Gastrocnemius medialis (tissue), 4 donors: ENCODE data around the gene GSAP. TPM values are rescaled to one million over a fixed set of nuclear protein-coding genes. Genes with fewer than 3 reads are reported as not detected.

Experiments used
- ATAC-seq, 2 donors: fragments of 150-250 bp; one replicate each; pipeline ENCODE4 v1.9.1; 2016
- DNase-seq, 2 donors: peaks; one replicate each; pipeline ENCODE4 v3.0.0-alpha.2; 2019
- H3K27ac ChIP-seq, 4 donors: fragments of 200-600 bp; sonication (generic); 1 replicate in 1 of 4; 2 replicates in 3 of 4; pipeline ENCODE4 v1.5.1; 2016 to 2018; ENCODE audit warnings: mild to moderate bottlenecking in 2 of 4, moderate library complexity in 1 of 4
- H3K27me3 ChIP-seq, 3 donors: fragments of 200-600 bp; sonication (generic) in 2 of 3; 1 replicate in 1 of 3; 2 replicates in 2 of 3; pipeline versions ENCODE4 v1.5.1 to v1.6.0; 2016 to 2019; ENCODE audit warnings: mild to moderate bottlenecking in 1 of 3, moderate library complexity in 1 of 3
- H3K36me3 ChIP-seq, 2 donors: fragments of 200-600 bp; sonication (generic) in 1 of 2; one replicate each; pipeline ENCODE4 v1.5.1; 2017 to 2018
- H3K4me1 ChIP-seq, 2 donors: fragments of 200-600 bp; sonication (generic) in 1 of 2; one replicate each; pipeline ENCODE4 v1.5.1; 2016 to 2017; ENCODE audit warnings: mild to moderate bottlenecking in 2 of 2
- H3K4me3 ChIP-seq, 4 donors: fragments of 200-600 bp; sonication (generic) in 3 of 4; 1 replicate in 1 of 4; 2 replicates in 3 of 4; pipeline ENCODE4 v1.5.1; 2016 to 2019; ENCODE audit warnings: mild to moderate bottlenecking in 2 of 4
- H3K9me3 ChIP-seq, 3 donors: fragments of 200-600 bp; sonication (generic) in 2 of 3; 1 replicate in 1 of 3; 2 replicates in 2 of 3; pipeline ENCODE4 v1.5.1; 2016 to 2019
- POLR2A ChIP-seq, 2 donors: fragments of 450-650 bp; IDR thresholded peaks; one replicate each; pipeline ENCODE4 v1.6.1; 2017; ENCODE audit warnings: antibody characterized with exemption in 2 of 2, mild to moderate bottlenecking in 2 of 2, moderate library complexity in 2 of 2
- in situ Hi-C, 4 donors: fragments of 200-750 bp; cut with MboI; loops; one replicate each; pipeline versions ENCODE4 v1.15.0 to v1.8.0; 2017; ENCODE audit warnings: low sequenced_read_pairs in 4 of 4
- intact Hi-C: fragments of 100-400 bp; cut with DNase I; formaldehyde crosslinking; loops from one replicate; pipeline ENCODE4 v1.15.1; 2023; ENCODE audit warnings: low total_unique reads
- total RNA-seq, 4 donors: library from RNA; depleted of rRNA; stranded (reverse); fragments of >200 nt; gene quantifications; one replicate each; pipeline versions ENCODE4 v1.1.0 to v1.2.3, GENCODE V29; 2016
- TF ChIP-seq, protein P1 (sequence below), 5 experiments: fragments of 450-650 bp in 3 of 5; fragments of 200-600 bp in 2 of 5; sonication (generic) in 2 of 5; IDR thresholded peaks in 4 of 5; conservative IDR thresholded peaks in 1 of 5; 1 replicate in 4 of 5; 2 replicates in 1 of 5; pipeline ENCODE4 v1.5.1; 2016 to 2019; ENCODE audit warnings: antibody characterized with exemption in 5 of 5, mild to moderate bottlenecking in 3 of 5, moderate library complexity in 3 of 5

GSAP gene
- total RNA-seq, 4 donors from 2014 or later: 1.2 to 8.3 (median 2.5) TPM

DNA sequence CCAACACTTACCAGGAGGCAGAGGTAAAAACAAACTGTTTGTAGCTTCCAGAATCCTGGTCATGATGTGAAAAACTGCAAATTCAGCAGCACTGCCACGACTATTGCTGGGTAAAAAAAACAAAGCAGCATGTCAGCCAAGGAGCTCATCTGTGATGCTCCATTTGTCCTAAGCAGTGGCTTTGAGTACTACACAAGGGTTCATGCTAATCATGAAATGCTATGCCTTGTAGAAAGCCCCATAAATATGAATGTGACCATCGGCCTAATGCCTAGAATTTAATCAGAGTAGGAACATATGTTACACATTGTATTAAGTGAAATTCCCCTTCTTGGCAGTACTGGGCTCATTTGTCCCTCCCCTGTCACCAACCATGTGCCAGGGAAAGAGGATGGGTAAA lies 95.4 kb downstream of the GSAP start:
- no peak for TF ChIP-seq POLR2A (IDR thresholded peaks at IDR 0.05)
- TF ChIP-seq, protein P1, sequence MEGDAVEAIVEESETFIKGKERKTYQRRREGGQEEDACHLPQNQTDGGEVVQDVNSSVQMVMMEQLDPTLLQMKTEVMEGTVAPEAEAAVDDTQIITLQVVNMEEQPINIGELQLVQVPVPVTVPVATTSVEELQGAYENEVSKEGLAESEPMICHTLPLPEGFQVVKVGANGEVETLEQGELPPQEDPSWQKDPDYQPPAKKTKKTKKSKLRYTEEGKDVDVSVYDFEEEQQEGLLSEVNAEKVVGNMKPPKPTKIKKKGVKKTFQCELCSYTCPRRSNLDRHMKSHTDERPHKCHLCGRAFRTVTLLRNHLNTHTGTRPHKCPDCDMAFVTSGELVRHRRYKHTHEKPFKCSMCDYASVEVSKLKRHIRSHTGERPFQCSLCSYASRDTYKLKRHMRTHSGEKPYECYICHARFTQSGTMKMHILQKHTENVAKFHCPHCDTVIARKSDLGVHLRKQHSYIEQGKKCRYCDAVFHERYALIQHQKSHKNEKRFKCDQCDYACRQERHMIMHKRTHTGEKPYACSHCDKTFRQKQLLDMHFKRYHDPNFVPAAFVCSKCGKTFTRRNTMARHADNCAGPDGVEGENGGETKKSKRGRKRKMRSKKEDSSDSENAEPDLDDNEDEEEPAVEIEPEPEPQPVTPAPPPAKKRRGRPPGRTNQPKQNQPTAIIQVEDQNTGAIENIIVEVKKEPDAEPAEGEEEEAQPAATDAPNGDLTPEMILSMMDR (IDR thresholded peaks at IDR 0.05 in 4 of 5, conservative IDR thresholded peaks at IDR 0.05 in 1 of 5): no peak
- no peak overlapping the region for H3K27ac ChIP-seq
- ATAC-seq (no peak), DNase-seq (no peak)
- H3K4me3 ChIP-seq: no peak overlapping the region
- intact Hi-C loops: no loop called here
- H3K36me3 ChIP-seq: peaks cover 0 to 6% of the 10 kb centered on the region in 2 donors
- in situ Hi-C loops: no loop called here
- H3K4me1 ChIP-seq: no peaks in the 10 kb centered on the region
- H3K9me3 ChIP-seq: no peaks in the 10 kb centered on the region
- no peaks in the 10 kb centered on the region for H3K27me3 ChIP-seq

DNA sequence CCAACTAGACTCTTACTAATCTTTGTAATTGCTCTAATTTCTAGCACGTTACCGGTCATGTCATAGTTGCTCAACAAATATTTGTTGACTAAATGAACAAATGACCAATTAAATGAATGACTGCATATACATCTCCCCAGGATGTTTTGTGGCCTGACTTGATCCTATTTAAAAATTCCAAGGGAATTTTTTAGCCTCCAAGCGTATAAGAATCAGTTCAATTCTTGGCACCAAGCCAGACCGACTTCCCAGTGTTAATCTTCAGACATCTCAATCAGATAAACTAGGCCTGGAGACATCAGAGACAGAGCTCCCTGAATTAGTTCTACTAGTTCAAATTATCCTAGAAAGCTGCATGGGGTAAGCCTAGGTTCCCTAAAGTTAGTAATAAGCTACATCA lies 96.0 kb downstream of the GSAP start:
- Histone ChIP-seq H3K9me3 (no peaks in the 10 kb centered on the region), H3K27ac (no peak overlapping the region), H3K27me3 (no peaks in the 10 kb centered on the region), H3K4me1 (no peaks in the 10 kb centered on the region), H3K36me3 (peaks cover 0 to 6% of the 10 kb centered on the region in 2 donors), H3K4me3 (no peak overlapping the region)
- in situ Hi-C loops: no loop called here
- intact Hi-C loops: no loop called here
- DNase-seq (no peak), ATAC-seq (no peak)
- no peak for TF ChIP-seq POLR2A (IDR thresholded peaks at IDR 0.05)
- TF ChIP-seq, protein P1 (IDR thresholded peaks at IDR 0.05 in 4 of 5, conservative IDR thresholded peaks at IDR 0.05 in 1 of 5): no peak

DNA sequence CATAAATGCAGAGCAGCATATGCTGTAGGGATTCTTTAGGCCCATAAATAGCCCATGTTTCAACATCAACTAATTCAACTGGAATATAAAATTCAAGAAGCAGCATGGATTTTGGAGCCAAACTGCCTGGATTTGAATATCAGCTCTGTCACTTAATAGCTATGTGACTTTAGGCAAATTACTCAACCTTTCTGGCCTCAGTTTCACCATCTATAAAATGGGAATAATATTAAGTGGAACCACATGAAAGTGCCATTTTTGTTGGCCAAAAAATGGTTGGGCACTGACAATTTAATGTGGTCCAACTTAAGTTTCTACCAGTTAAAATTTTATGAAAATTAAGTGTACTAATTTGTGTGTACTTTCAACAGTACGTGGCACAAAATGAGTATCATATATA lies 98.1 kb downstream of the GSAP start:
- Histone ChIP-seq H3K36me3 (peaks cover 0 to 10% of the 10 kb centered on the region in 2 donors), H3K4me3 (no peak overlapping the region), H3K4me1 (peaks cover 0 to 11% of the 10 kb centered on the region in 2 donors), H3K9me3 (no peaks in the 10 kb centered on the region), H3K27ac (no peak overlapping the region), H3K27me3 (no peaks in the 10 kb centered on the region)
- intact Hi-C loops: no loop called here
- DNase-seq: no peak
- TF ChIP-seq POLR2A (IDR thresholded peaks at IDR 0.05): no peak
- TF ChIP-seq, protein P1 (IDR thresholded peaks at IDR 0.05 in 4 of 5, conservative IDR thresholded peaks at IDR 0.05 in 1 of 5): no peak
- in situ Hi-C loops: no loop called here
- ATAC-seq: no peak

DNA sequence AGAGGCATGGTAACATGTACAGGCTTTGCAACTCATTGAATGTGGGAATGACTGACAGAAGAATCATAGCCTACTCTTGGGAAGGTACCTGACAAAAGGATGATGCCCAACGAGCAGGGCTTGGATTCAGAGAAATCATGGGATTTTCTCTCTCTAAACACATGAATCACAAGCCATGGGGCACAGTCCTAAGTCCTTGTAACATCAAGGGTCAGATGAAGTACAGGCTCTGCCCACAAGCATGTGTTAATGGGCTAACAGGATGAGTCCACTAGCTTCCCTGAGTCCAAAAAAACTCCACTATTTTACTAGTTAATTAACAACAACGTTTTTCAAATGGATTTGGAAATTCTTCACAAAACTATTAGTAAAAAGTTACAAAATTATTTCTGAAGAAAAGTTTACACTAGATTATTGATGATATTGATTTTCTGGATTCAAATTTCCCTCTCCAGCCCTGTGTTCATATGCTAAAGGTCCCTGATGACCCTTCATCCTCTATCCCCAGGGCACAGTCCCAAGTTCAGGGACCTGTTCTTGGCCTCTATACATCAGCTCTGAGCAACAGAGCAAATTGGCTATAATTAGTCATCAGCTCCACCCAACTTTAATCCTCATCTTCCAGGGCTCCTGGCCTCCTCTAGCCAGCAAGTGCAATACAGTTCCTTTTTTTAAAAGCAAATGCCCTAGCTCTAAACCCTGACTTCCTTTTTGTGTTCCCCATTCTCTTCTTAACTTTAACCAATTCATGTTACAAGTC lies 99.8 kb downstream of the GSAP start:
- no peak for ATAC-seq

More for the DNA sequence above, 99.8 kb downstream of the GSAP start:
- in situ Hi-C loops: no loop called here
- no peak overlapping the region for H3K27ac ChIP-seq
- no peak for TF ChIP-seq POLR2A (IDR thresholded peaks at IDR 0.05)
- TF ChIP-seq, protein P1 (IDR thresholded peaks at IDR 0.05 in 4 of 5, conservative IDR thresholded peaks at IDR 0.05 in 1 of 5): no peak
- DNase-seq: no peak
- H3K27me3 ChIP-seq: no peaks in the 10 kb centered on the region
- H3K4me3 ChIP-seq: no peak overlapping the region
- intact Hi-C loops: no loop called here
- H3K36me3 ChIP-seq: peaks cover 0 to 10% of the 10 kb centered on the region in 2 donors
- no peaks in the 10 kb centered on the region for H3K9me3 ChIP-seq
- H3K4me1 ChIP-seq: peaks cover 0 to 14% of the 10 kb centered on the region in 2 donors
